ENCODE results near the gene PTPA. TPM values are rescaled to one million over a fixed set of nuclear protein-coding genes. Genes with fewer than 3 reads are reported as not detected.

Gene PTPA
- total and polyA plus RNA-seq, 9 of the 15 experiments (the other 6 are each of a cell fraction or from before 2014, with no cell fraction given): 1.7 to 121 (median 72.6) TPM

- Histone ChIP-seq H3K79me2 (ENCODE audit: control insufficient read depth, insufficient read depth, low read length) (peaks cover 17% of the 10 kb centered on the region), H3K36me3 (ENCODE audit: control insufficient read depth, insufficient read depth, low read length) (peaks cover 67% of the 10 kb centered on the region), H3K4me3 (no peak overlapping the region), H3K9ac (ENCODE audit: insufficient read depth in 1 of 2, low read depth in 2 of 2, low read length in 2 of 2) (peak overlapping the region in 1 of 2 experiments; percentile 19; a peak in 1 of 4 replicates), H3K4me1 (replicated peaks in 1 of 2; ENCODE audit: control insufficient read depth in 2 of 2, insufficient read depth in 2 of 2, low read length in 2 of 2) (peaks cover 30 to 42% of the 10 kb centered on the region in 2 experiments), H2AFZ (ENCODE audit: low read depth, low read length) (no peak overlapping the region), H3K4me2 (ENCODE audit: insufficient read depth, low read length) (no peak overlapping the region), H3K27ac (ENCODE audit: extremely low read depth, low read depth, low read length) (no peak overlapping the region), H3K27me3 (ENCODE audit: control insufficient read depth in 2 of 2, insufficient read depth in 2 of 2, low read length in 2 of 2) (no peaks in the 10 kb centered on the region), H3K9me1 (ENCODE audit: control insufficient read depth, insufficient read depth, low read length) (no peaks in the 10 kb centered on the region), H3K9me3 (replicated peaks; ENCODE audit: control insufficient read depth, insufficient read depth, low read depth, low read length) (no peaks in the 10 kb centered on the region), H4K20me1 (replicated peaks; ENCODE audit: control insufficient read depth, insufficient read depth, low read length) (no peaks in the 10 kb centered on the region)
- no peak for TF ChIP-seq MYBL2 (IDR thresholded peaks at IDR 0.05; ENCODE audit: low read depth)
- TF ChIP-seq MYBL2 (CRISPR knock-in tag; IDR thresholded peaks at IDR 0.05; ENCODE audit: borderline replicate concordance): no peak
- TF ChIP-seq ZNF507 (tag; conservative IDR thresholded peaks at IDR 0.05): no peak
- no peak for TF ChIP-seq ZNF584 (CRISPR knock-in tag; IDR thresholded peaks at IDR 0.05; ENCODE audit: low read depth)
- no peak for TF ChIP-seq ZNF121 (CRISPR knock-in tag; conservative IDR thresholded peaks at IDR 0.05)
- no peak for TF ChIP-seq ZNF3 (CRISPR knock-in tag; IDR thresholded peaks at IDR 0.05)
- TF ChIP-seq PTTG1 (tag; IDR thresholded peaks at IDR 0.05; ENCODE audit: low read depth): no peak
- TF ChIP-seq HDAC8 (tag; IDR thresholded peaks at IDR 0.05): no peak
- TF ChIP-seq ZFP1 (CRISPR knock-in tag; IDR thresholded peaks at IDR 0.05): no peak
- TF ChIP-seq ZNF174 (CRISPR knock-in tag; IDR thresholded peaks at IDR 0.05): no peak
- no peak for TF ChIP-seq GATAD2A (IDR thresholded peaks at IDR 0.05)
- no peak for TF ChIP-seq ILF3 (IDR thresholded peaks at IDR 0.05; ENCODE audit: borderline replicate concordance)
- no peak for TF ChIP-seq MLX (CRISPR knock-in tag; conservative IDR thresholded peaks at IDR 0.05)
- no peak for TF ChIP-seq CREB1 (IDR thresholded peaks at IDR 0.05)
- no peak for TF ChIP-seq CREB1 (CRISPR knock-in tag; IDR thresholded peaks at IDR 0.05)
- TF ChIP-seq RBM39 (optimal IDR thresholded peaks at IDR 0.05; ENCODE audit: low read depth, low read length): no peak
- no peak for TF ChIP-seq ZNF444 (CRISPR knock-in tag; IDR thresholded peaks at IDR 0.05)
- TF ChIP-seq NONO (IDR thresholded peaks at IDR 0.05; ENCODE audit: low read depth in 2 of 2, low read length in 1 of 2): no peak
- no peak for TF ChIP-seq ZNF740 (CRISPR knock-in tag; IDR thresholded peaks at IDR 0.05)
- TF ChIP-seq ZNF740 (tag; IDR thresholded peaks at IDR 0.05): no peak
- no peak for TF ChIP-seq ZNF253 (CRISPR knock-in tag; conservative IDR thresholded peaks at IDR 0.05)
- intact Hi-C loops (cut with micrococcal nuclease) (loop anchor here (10.0 kb wide), 1 partner anchor 647 kb away; no protein-coding TSS in a partner anchor), in situ Hi-C loops (cut with MboI) (no loop called here)
- no TSS peak for BruUV-seq (replicated peaks)
- no peak for FAIRE-seq
- POLR2A ChIA-PET: interaction anchor here (0.5 to 0.7 kb wide), 2 partner anchors 16 to 40 kb away, joined by 3 read pairs; no protein-coding TSS in a partner anchor
- DNase-seq (ENCODE audit: extremely low read depth in 1 of 4, low spot score in 3 of 4): no peak
- ATAC-seq: no peak
- CTCF ChIA-PET (ENCODE audit: low intra/inter-chr PET ratio): interaction anchor here (4.5 kb wide), 1 partner anchor 473 kb away, joined by 53 read pairs; no protein-coding TSS in a partner anchor
- WGBS (ENCODE audit: insufficient coverage, low coverage, missing lambda C conversion rate): 89% methylated on average over 19 of the region's 19 CpGs
Measured at GRCh38 chr9:129137292-129138143, 26.3 kb downstream of the PTPA start.
